CD14-positive monocyte (primary cell): ENCODE results near the gene CMSS1. TPM values are rescaled to one million over a fixed set of nuclear protein-coding genes. Genes with fewer than 3 reads are reported as not detected.

ENCODE experiments used
- DNase-seq, 3 donors: peaks; one replicate each; pipeline ENCODE4 v3.0.0-alpha.2; 2011 to 2022
- H2AFZ ChIP-seq: 2 replicates; pipeline ENCODE4 v1.6.0; 2012; ENCODE audit warnings: mild to moderate bottlenecking, low read depth, low read length, inconsistent platforms; ENCODE audit not compliant: insufficient read depth, poor library complexity, severe bottlenecking
- H3K27ac ChIP-seq, 2 donors: 1 replicate in 1 of 2; 2 replicates in 1 of 2; pipeline ENCODE4 v1.5.1; 2012 to 2013; ENCODE audit warnings: low read length in 2 of 2, control low read depth in 1 of 2, inconsistent platforms in 1 of 2, low read depth in 1 of 2, mild to moderate bottlenecking in 1 of 2
- H3K27me3 ChIP-seq, 2 donors: one replicate each; pipeline versions ENCODE4 v1.6.0 to v1.6.1; 2011 to 2013; ENCODE audit warnings: low read length in 2 of 2; ENCODE audit not compliant: control insufficient read depth in 2 of 2, insufficient read depth in 2 of 2
- H3K36me3 ChIP-seq, 2 donors: replicated peaks in 1 of 2; 1 replicate in 1 of 2; 2 replicates in 1 of 2; pipeline versions ENCODE4 v1.5.1 to v1.6.1; 2012 to 2013; ENCODE audit warnings: low read length in 2 of 2, control low read depth in 1 of 2, inconsistent platforms in 1 of 2, mild to moderate bottlenecking in 1 of 2; ENCODE audit not compliant: insufficient read depth in 2 of 2, control insufficient read depth in 1 of 2
- H3K4me1 ChIP-seq, 2 donors: 1 replicate in 1 of 2; 2 replicates in 1 of 2; pipeline versions ENCODE4 v1.5.1 to v1.6.1; 2012 to 2013; ENCODE audit warnings: low read length in 2 of 2, control low read depth in 1 of 2, inconsistent platforms in 1 of 2, mild to moderate bottlenecking in 1 of 2, moderate library complexity in 1 of 2; ENCODE audit not compliant: insufficient read depth in 2 of 2, control insufficient read depth in 1 of 2
- H3K4me2 ChIP-seq: replicated peaks from 2 replicates; pipeline ENCODE3; 2012; ENCODE audit warnings: low read length, moderate library complexity, mild to moderate bottlenecking; ENCODE audit not compliant: poor library complexity, severe bottlenecking; ENCODE audit errors: extremely low read depth
- H3K4me3 ChIP-seq, 3 experiments: fragments of 200-600 bp in 1 of 3; sonication (generic) in 1 of 3; replicated peaks in 1 of 3; 1 replicate in 2 of 3; 2 replicates in 1 of 3; pipeline ENCODE4 v1.5.1; 2011 to 2013; ENCODE audit warnings: low read length in 3 of 3, mild to moderate bottlenecking in 3 of 3, control low read depth in 2 of 3, low read depth in 2 of 3, inconsistent platforms in 1 of 3, moderate library complexity in 1 of 3
- H3K79me2 ChIP-seq: 2 replicates; pipeline ENCODE4 v1.6.0; 2012; ENCODE audit warnings: mild to moderate bottlenecking, control low read depth, inconsistent platforms, low read length, moderate library complexity; ENCODE audit not compliant: insufficient read depth
- H3K9ac ChIP-seq: 2 replicates; pipeline ENCODE4 v1.6.0; 2017; ENCODE audit warnings: low read length, mild to moderate bottlenecking; ENCODE audit not compliant: insufficient read depth, poor library complexity, severe bottlenecking
- H3K9me3 ChIP-seq, 2 donors: replicated peaks in 1 of 2; 1 replicate in 1 of 2; 2 replicates in 1 of 2; pipeline versions ENCODE4 v1.5.1 to v1.6.1; 2012 to 2013; ENCODE audit warnings: low read length in 2 of 2, control low read depth in 1 of 2; ENCODE audit not compliant: control insufficient read depth in 1 of 2, insufficient read depth in 1 of 2
- H4K20me1 ChIP-seq: 2 replicates; pipeline ENCODE4 v1.6.0; 2012; ENCODE audit warnings: mild to moderate bottlenecking, low read length, control low read depth, moderate library complexity; ENCODE audit not compliant: insufficient read depth
- H3K27ac Mint-ChIP-seq, 7 donors: one replicate each; pipeline ENCODE4 v1.8.0; 2020; ENCODE audit warnings: mild to moderate bottlenecking in 7 of 7, mixed read lengths in 7 of 7, moderate library complexity in 6 of 7, inconsistent platforms in 2 of 7
- H3K27me3 Mint-ChIP-seq, 3 donors: one replicate each; pipeline ENCODE4 v1.8.0; 2021 to 2022; ENCODE audit warnings: low read depth in 3 of 3, mild to moderate bottlenecking in 3 of 3, mixed read lengths in 3 of 3, moderate library complexity in 3 of 3, inconsistent platforms in 1 of 3
- H3K36me3 Mint-ChIP-seq, 2 donors: one replicate each; pipeline ENCODE4 v1.8.0; 2020; ENCODE audit warnings: mixed read lengths in 2 of 2, inconsistent platforms in 1 of 2, mild to moderate bottlenecking in 1 of 2
- H3K4me1 Mint-ChIP-seq: one replicate; pipeline ENCODE4 v1.8.0; 2020; ENCODE audit warnings: mild to moderate bottlenecking, mixed read lengths
- H3K4me3 Mint-ChIP-seq, 2 donors: one replicate each; pipeline ENCODE4 v1.8.0; 2020; ENCODE audit warnings: mild to moderate bottlenecking in 2 of 2, mixed read lengths in 2 of 2, moderate library complexity in 1 of 2
- H3K9me3 Mint-ChIP-seq, 7 donors: one replicate each; pipeline ENCODE4 v1.8.0; 2020 to 2022; ENCODE audit warnings: mixed read lengths in 7 of 7, mild to moderate bottlenecking in 6 of 7, moderate library complexity in 6 of 7, inconsistent platforms in 2 of 7
- CTCF ChIP-seq: fragments of 200-600 bp; IDR thresholded peaks from one replicate; pipeline ENCODE4 v1.8.0; 2022; ENCODE audit warnings: antibody characterized with exemption, mild to moderate bottlenecking
- WGBS: methylation state at CpG from one replicate; pipeline ENCODE4 v1.1.5; 2013; ENCODE audit warnings: missing lambda C conversion rate; ENCODE audit not compliant: insufficient coverage; 5-methylcytosine and 5-hydroxymethylcytosine counted together
- intact Hi-C, 2 donors: fragments of 100-400 bp; cut with micrococcal nuclease; formaldehyde crosslinking; loops; one replicate each; pipeline versions ENCODE4 v1.15.0 to v1.15.1; 2023
- polyA plus RNA-seq, 3 donors: library from polyadenylated mRNA; depleted of rRNA in 1 of 3; unstranded in 2 of 3; stranded (reverse) in 1 of 3; fragments of 300-500 nt in 2 of 3; fragments of >200 nt in 1 of 3; fragmentation: Illumina TruSeq in 2 of 3; gene quantifications; 1 replicate in 2 of 3; 2 replicates in 1 of 3; pipeline ENCODE4 v1.2.3, GENCODE V29; 2012 to 2021

The CMSS1 gene
- polyA plus RNA-seq, 3 donors: 1.1 to 3.6 (median 2.2) TPM

DNA sequence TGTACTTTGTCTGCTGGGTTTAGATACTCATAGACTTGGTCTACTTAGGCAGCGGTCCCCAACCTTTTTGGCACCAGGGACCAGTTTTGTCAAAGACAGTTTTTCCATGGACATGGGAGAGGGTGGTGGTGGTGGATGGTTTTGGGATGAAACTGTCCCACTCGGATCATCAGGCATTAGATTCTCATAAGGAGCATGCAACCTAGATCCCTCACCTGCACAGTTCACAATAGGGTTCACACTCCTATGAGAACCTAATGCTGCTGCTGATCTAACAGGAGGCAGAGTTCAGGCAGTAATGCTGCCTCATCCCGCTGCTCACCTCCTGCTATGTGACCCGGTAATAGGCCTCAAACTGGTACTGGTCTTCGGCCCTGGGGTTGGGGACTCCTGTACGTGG is 45.3 kb downstream of the CMSS1 start:
- no peaks in the 10 kb centered on the region for H3K9me3 ChIP-seq
- H3K36me3 ChIP-seq: no peaks in the 10 kb centered on the region
- no peak overlapping the region for H3K4me2 ChIP-seq
- H2AFZ ChIP-seq: no peak overlapping the region
- H3K27ac Mint-ChIP-seq: no peak overlapping the region
- intact Hi-C loops: no loop called here
- DNase-seq: no peak
- no peaks in the 10 kb centered on the region for H3K4me1 Mint-ChIP-seq
- 96% methylated on average over 4 of the region's 6 CpGs for WGBS
- no peak overlapping the region for H3K27ac ChIP-seq
- no peaks in the 10 kb centered on the region for H3K79me2 ChIP-seq
- no peak overlapping the region for H3K4me3 ChIP-seq
- no peak for TF ChIP-seq CTCF
- no peaks in the 10 kb centered on the region for H4K20me1 ChIP-seq
- no peaks in the 10 kb centered on the region for H3K27me3 Mint-ChIP-seq
- no peaks in the 10 kb centered on the region for H3K36me3 Mint-ChIP-seq
- no peak overlapping the region for H3K9ac ChIP-seq
- no peaks in the 10 kb centered on the region for H3K9me3 Mint-ChIP-seq
- H3K4me3 Mint-ChIP-seq: no peak overlapping the region
- H3K4me1 ChIP-seq: no peaks in the 10 kb centered on the region
- no peaks in the 10 kb centered on the region for H3K27me3 ChIP-seq

- Mint-ChIP-seq H3K9me3 (no peaks in the 10 kb centered on the region), H3K27ac (no peak overlapping the region), H3K36me3 (no peaks in the 10 kb centered on the region), H3K4me1 (no peaks in the 10 kb centered on the region), H3K4me3 (no peak overlapping the region), H3K27me3 (no peaks in the 10 kb centered on the region)
- Histone ChIP-seq H3K27me3 (no peaks in the 10 kb centered on the region), H3K4me2 (no peak overlapping the region), H3K4me3 (no peak overlapping the region), H4K20me1 (no peaks in the 10 kb centered on the region), H3K36me3 (no peaks in the 10 kb centered on the region), H3K79me2 (no peaks in the 10 kb centered on the region), H3K27ac (no peak overlapping the region), H2AFZ (no peak overlapping the region), H3K9me3 (no peaks in the 10 kb centered on the region), H3K4me1 (no peaks in the 10 kb centered on the region), H3K9ac (no peak overlapping the region)
- TF ChIP-seq CTCF: no peak
- intact Hi-C loops: no loop called here
- WGBS: no CpG with 5 or more reads among the region's 2 CpGs
- DNase-seq: no peak
These were observed 45.9 kb downstream of the CMSS1 start for GRCh38 chr3:99863588-99863987.
